Measurements from ENCODE around the gene VPS51.

The VPS51 gene

DNA sequence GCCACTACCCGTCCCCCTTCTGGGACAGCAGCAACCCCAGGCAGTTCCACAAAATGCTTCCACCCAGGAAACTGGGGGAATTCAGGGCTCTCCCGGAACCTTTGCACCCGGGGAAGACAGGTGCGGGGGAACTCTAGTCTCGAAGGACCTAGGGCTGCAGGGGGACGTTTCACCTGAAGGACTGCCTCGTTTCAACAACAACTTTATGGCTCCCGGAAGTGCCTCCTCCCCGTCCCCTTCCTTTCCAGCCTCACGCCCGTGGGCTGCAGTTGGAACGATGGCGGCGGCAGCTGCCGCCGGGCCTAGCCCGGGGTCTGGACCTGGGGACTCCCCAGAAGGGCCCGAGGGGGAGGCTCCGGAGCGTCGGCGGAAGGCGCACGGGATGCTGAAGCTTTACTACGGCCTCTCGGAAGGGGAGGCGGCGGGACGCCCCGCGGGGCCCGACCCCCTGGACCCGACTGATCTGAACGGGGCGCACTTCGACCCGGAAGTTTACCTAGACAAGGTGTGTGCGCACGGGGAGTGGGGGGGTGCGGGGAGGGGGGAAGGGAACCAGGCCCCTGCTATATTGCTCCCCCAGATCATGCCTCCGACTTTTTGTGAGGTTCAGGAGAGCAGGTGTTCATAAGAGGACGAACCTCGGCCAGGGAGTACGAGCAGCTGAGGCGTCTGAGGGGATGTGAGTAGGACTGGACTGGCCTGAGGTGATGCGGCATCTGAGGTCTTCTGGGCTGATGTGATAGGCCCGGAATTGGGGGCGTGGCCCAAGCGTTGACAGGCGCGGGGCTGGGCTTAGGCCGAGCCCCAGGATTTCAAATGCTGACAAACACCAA is at the start of gene VPS51:
VPS51 (plus strand) TSS at position 241 of the 833 bp plus-strand sequence; CDS start at position 278, 37 bp downstream.
- peak; percentile 95 for DNase-seq (ENCODE audit: low read depth)
- H3K4me3 ChIP-seq (ENCODE audit: low read depth, low read length): peak within 1 kb of the TSS; percentile 76
- TF ChIP-seq CTCF (IDR thresholded peaks at IDR 0.05; ENCODE audit: insufficient read depth, low read depth, low read length, missing control alignments): no peak

GRCh38 chr11:65047581-65048422 is 48.2 kb upstream of the VPS51 start:
- no peak overlapping the region for H3K4me3 ChIP-seq (ENCODE audit: low read depth, low read length)
- no peak for DNase-seq (ENCODE audit: low read depth)
- no peak for TF ChIP-seq CTCF (IDR thresholded peaks at IDR 0.05; ENCODE audit: insufficient read depth, low read depth, low read length, missing control alignments)

DNA sequence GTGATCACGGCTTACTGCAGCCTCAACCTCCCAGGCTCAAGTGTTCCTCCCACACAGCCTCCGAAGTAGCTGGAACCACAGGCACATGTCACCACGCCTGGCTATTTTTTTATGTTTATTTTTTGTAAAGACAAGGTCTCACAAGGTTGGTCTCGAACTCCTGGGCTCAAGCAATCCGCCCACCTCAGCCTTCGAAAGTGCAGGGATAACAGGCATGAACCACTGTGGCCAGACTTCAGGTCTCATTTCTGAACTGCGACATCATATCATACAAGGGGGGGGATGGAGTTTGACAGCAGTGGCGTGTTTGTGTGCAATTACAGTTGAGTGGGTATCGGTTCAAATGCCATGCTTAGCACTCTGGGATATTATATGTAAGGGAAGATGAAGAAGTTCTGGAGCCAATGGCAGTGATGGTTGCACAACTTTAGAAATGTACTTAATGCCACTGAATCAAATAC is 44.6 kb upstream of the VPS51 start:
- H3K4me3 ChIP-seq (ENCODE audit: low read depth, low read length): no peak overlapping the region
- DNase-seq (ENCODE audit: low read depth): peak; percentile 59
- no peak for TF ChIP-seq CTCF (IDR thresholded peaks at IDR 0.05; ENCODE audit: insufficient read depth, low read depth, low read length, missing control alignments)

- DNase-seq (ENCODE audit: low read depth): peak; percentile 33
- H3K4me3 ChIP-seq (ENCODE audit: low read depth, low read length): no peak overlapping the region
- TF ChIP-seq CTCF (IDR thresholded peaks at IDR 0.05; ENCODE audit: insufficient read depth, low read depth, low read length, missing control alignments): no peak
Measured at GRCh38 chr11:65053827-65054508, 42.0 kb upstream of the VPS51 start.

DNA sequence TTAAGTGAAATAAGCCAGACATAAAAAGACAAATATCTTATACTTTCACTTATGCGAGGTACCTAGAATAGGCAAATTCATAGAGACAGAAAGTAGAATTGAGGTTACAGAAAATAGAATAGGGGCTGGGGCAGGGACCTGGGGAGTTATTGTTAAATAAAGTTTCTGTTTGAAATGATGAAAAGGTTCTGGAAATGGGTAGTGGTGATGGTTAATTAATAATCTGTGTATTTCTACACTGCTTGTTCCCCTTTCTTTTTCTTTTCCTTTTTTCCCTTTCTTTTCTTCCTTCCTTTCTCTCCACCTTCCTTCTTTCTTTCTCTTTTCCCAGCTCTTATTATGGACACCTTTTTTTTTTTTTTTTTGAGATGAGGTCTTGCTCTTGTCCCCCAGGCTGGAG is 40.5 kb upstream of the VPS51 start:
- peak; percentile 61 for DNase-seq (ENCODE audit: low read depth)
- TF ChIP-seq CTCF (IDR thresholded peaks at IDR 0.05; ENCODE audit: insufficient read depth, low read depth, low read length, missing control alignments): no peak
- no peak overlapping the region for H3K4me3 ChIP-seq (ENCODE audit: low read depth, low read length)

GRCh38 chr11:65056999-65057398 is 39.0 kb upstream of the VPS51 start:
- no peak for TF ChIP-seq CTCF (IDR thresholded peaks at IDR 0.05; ENCODE audit: insufficient read depth, low read depth, low read length, missing control alignments)
- DNase-seq (ENCODE audit: low read depth): no peak
- no peak overlapping the region for H3K4me3 ChIP-seq (ENCODE audit: low read depth, low read length)
